CD4-positive, alpha-beta memory T cell (primary cell): ENCODE measurements around the gene ZNF652. TPM values are rescaled to one million over a fixed set of nuclear protein-coding genes. Genes with fewer than 3 reads are reported as not detected.

Experiments used
- CTCF ChIA-PET: fragments of 350-600 bp; sonication (Branson Sonifier 250); formaldehyde crosslinking; loops from one replicate; lab custom pipeline; 2021; ENCODE audit warnings: inconsistent platforms; ENCODE audit not compliant: partially characterized antibody; lab: Charles Lee
- POLR2A ChIA-PET: fragments of 350-600 bp; sonication (Branson Sonifier 250); formaldehyde crosslinking; loops from one replicate; lab custom pipeline; 2021; ENCODE audit not compliant: partially characterized antibody; lab: Charles Lee
- DNase-seq, 5 donors: peaks; one replicate each; pipeline versions ENCODE4 v3.0.0 to v3.0.0-alpha.2; 2020 to 2022; ENCODE audit warnings: mixed read lengths in 1 of 5
- H3K27ac ChIP-seq: one replicate; pipeline ENCODE4 v1.7.0; 2013; ENCODE audit warnings: low read depth, low read length
- H3K27me3 ChIP-seq: 2 replicates; pipeline ENCODE4 v1.7.0; 2013; ENCODE audit warnings: mild to moderate bottlenecking, low read length, moderate library complexity; ENCODE audit not compliant: insufficient read depth
- H3K36me3 ChIP-seq: 2 replicates; pipeline ENCODE4 v1.7.0; 2013; ENCODE audit warnings: mild to moderate bottlenecking, low read length, moderate library complexity; ENCODE audit not compliant: insufficient read depth
- H3K4me1 ChIP-seq: 2 replicates; pipeline ENCODE4 v1.7.0; 2013; ENCODE audit warnings: mild to moderate bottlenecking, low read length, moderate library complexity; ENCODE audit not compliant: insufficient read depth
- H3K4me3 ChIP-seq, 2 donors: one replicate each; pipeline ENCODE4 v1.7.0; 2013; ENCODE audit warnings: low read length in 2 of 2, mild to moderate bottlenecking in 1 of 2
- H3K9me3 ChIP-seq, 2 donors: one replicate each; pipeline ENCODE4 v1.7.0; 2013; ENCODE audit warnings: low read length in 2 of 2, control low read depth in 1 of 2; ENCODE audit not compliant: control insufficient read depth in 1 of 2
- H3K27ac Mint-ChIP-seq, 7 donors: one replicate each; pipeline ENCODE4 v1.8.0; 2020 to 2021; ENCODE audit warnings: mixed read lengths in 7 of 7, mild to moderate bottlenecking in 6 of 7, inconsistent platforms in 3 of 7, moderate library complexity in 3 of 7
- H3K27me3 Mint-ChIP-seq, 2 donors: one replicate each; pipeline ENCODE4 v1.8.0; 2020 to 2021; ENCODE audit warnings: mixed read lengths in 2 of 2
- H3K36me3 Mint-ChIP-seq, 2 donors: one replicate each; pipeline ENCODE4 v1.8.0; 2020 to 2021; ENCODE audit warnings: mixed read lengths in 2 of 2, inconsistent platforms in 1 of 2, mild to moderate bottlenecking in 1 of 2
- H3K4me1 Mint-ChIP-seq, 4 donors: one replicate each; pipeline ENCODE4 v1.8.0; 2020 to 2021; ENCODE audit warnings: mixed read lengths in 4 of 4, mild to moderate bottlenecking in 1 of 4
- H3K4me3 Mint-ChIP-seq, 8 donors: one replicate each; pipeline ENCODE4 v1.8.0; 2020 to 2021; ENCODE audit warnings: mixed read lengths in 8 of 8, mild to moderate bottlenecking in 7 of 8, moderate library complexity in 6 of 8, inconsistent platforms in 3 of 8
- H3K9me3 Mint-ChIP-seq, 8 donors: one replicate each; pipeline ENCODE4 v1.8.0; 2020 to 2021; ENCODE audit warnings: mixed read lengths in 8 of 8, mild to moderate bottlenecking in 5 of 8, inconsistent platforms in 3 of 8, moderate library complexity in 1 of 8
- intact Hi-C: fragments of 100-400 bp; cut with micrococcal nuclease; formaldehyde crosslinking; loops from one replicate; pipeline ENCODE4 v1.15.1; 2023
- polyA plus RNA-seq, 2 donors: library from polyadenylated mRNA; unstranded; fragments of 300-500 nt; fragmentation: Illumina TruSeq; gene quantifications; one replicate each; pipeline ENCODE4 v1.2.3, GENCODE V29; 2021
- total RNA-seq, 2 experiments: library from RNA; stranded (reverse); gene quantifications; one replicate each; pipeline ENCODE4 v1.2.3, GENCODE V29; 2021

Gene ZNF652
- total and polyA plus RNA-seq, 4 experiments from 2014 or later = 13.1 to 68.6 (median 46.3) TPM

DNA sequence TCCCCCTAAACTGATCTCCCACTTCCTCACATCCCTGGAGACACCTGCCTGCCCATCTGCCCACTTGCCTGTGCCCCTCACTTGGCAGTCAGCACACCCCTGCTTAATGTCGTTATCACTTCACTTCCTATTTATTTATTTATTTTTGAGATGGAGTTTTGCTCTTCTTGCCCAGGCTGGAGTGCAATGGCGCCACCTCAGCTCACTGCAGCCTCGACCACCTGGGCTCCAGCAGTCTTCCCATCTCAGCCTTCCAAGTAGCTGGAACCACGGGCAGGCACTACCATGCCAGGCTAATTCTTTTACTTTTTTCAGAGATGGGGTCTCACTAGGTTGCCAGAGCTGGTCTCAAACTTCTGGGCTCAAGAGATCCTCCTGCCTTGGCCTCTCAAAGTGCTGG lies 108.0 kb downstream of the ZNF652 start:
- DNase-seq = no peak
- Histone ChIP-seq H3K36me3 (no peaks in the 10 kb centered on the region), H3K4me1 (no peaks in the 10 kb centered on the region), H3K9me3 (no peaks in the 10 kb centered on the region), H3K4me3 (no peak overlapping the region), H3K27me3 (no peaks in the 10 kb centered on the region), H3K27ac (no peak overlapping the region)
- POLR2A ChIA-PET = interaction anchor here (0.6 kb wide), 1 partner anchor 101 kb away, joined by 3 read pairs; no protein-coding TSS in a partner anchor
- no peaks in the 10 kb centered on the region for H3K36me3 Mint-ChIP-seq
- intact Hi-C loops = no loop called here
- CTCF ChIA-PET = interaction anchor here (1.1 kb wide), 1 partner anchor 9 kb away, joined by 3 read pairs; no protein-coding TSS in a partner anchor
- H3K27me3 Mint-ChIP-seq = peaks cover 0 to 2% of the 10 kb centered on the region in 2 donors
- H3K27ac Mint-ChIP-seq = peak overlapping the region in 2 of 7 donors; percentile 55 to 62
- no peaks in the 10 kb centered on the region for H3K4me1 Mint-ChIP-seq
- no peak overlapping the region for H3K4me3 Mint-ChIP-seq
- no peaks in the 10 kb centered on the region for H3K9me3 Mint-ChIP-seq

GRCh38 chr17:49252148-49252695 lies 109.8 kb downstream of the ZNF652 start:
- no peaks in the 10 kb centered on the region for H3K9me3 Mint-ChIP-seq
- intact Hi-C loops = no loop called here
- Histone ChIP-seq H3K27me3 (no peaks in the 10 kb centered on the region), H3K4me3 (no peak overlapping the region), H3K9me3 (no peaks in the 10 kb centered on the region), H3K36me3 (no peaks in the 10 kb centered on the region), H3K27ac (no peak overlapping the region), H3K4me1 (no peaks in the 10 kb centered on the region)
- peaks cover 2% of the 10 kb centered on the region in 2 donors for H3K27me3 Mint-ChIP-seq
- H3K4me1 Mint-ChIP-seq = no peaks in the 10 kb centered on the region
- H3K36me3 Mint-ChIP-seq = no peaks in the 10 kb centered on the region
- no peak overlapping the region for H3K27ac Mint-ChIP-seq
- POLR2A ChIA-PET = no interaction called here
- no peak overlapping the region for H3K4me3 Mint-ChIP-seq
- no peak for DNase-seq
- CTCF ChIA-PET = no interaction called here

GRCh38 chr17:49249890-49250522 lies 112.0 kb downstream of the ZNF652 start:
- Mint-ChIP-seq H3K27ac (no peak overlapping the region), H3K4me3 (no peak overlapping the region), H3K36me3 (no peaks in the 10 kb centered on the region), H3K9me3 (no peaks in the 10 kb centered on the region), H3K4me1 (no peaks in the 10 kb centered on the region), H3K27me3 (peaks cover 4% of the 10 kb centered on the region in 2 donors)
- no peaks in the 10 kb centered on the region for H3K27me3 ChIP-seq
- ChIA-PET CTCF (no interaction called here), POLR2A (interaction anchor here (0.6 kb wide), 1 partner anchor 54 kb away, joined by 4 read pairs; no protein-coding TSS in a partner anchor)
- H3K4me1 ChIP-seq = no peaks in the 10 kb centered on the region
- no peak for DNase-seq
- intact Hi-C loops = no loop called here
- H3K9me3 ChIP-seq = no peaks in the 10 kb centered on the region
- H3K27ac ChIP-seq = no peak overlapping the region
- no peak overlapping the region for H3K4me3 ChIP-seq
- H3K36me3 ChIP-seq = no peaks in the 10 kb centered on the region

DNA sequence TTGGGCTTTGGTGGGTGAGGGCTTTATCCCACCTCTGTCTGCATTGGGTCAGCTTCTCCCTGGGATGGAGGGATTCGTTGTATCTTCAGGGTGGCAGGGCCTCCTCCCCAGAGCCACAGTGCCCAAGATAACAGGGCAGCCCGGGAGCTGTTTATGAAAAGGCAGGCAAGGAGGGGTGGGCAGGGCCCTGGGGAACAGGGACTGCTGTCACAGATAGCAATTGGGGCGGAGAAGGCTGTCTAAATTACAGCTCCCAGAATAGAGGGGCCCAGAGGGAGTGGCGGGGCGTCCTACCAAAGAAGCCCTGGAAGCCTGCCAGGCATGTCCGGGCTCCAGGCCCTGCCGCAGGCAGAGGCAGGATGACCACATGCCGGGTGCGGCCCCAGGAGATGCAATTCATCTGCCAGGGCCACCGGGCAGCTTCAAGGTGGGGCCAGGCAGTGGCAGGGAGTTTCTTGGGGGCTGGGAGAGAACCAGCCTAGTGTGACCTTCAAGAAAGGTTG lies 112.7 kb downstream of the ZNF652 start:
- POLR2A ChIA-PET = no interaction called here
- Histone ChIP-seq H3K27ac (no peak overlapping the region), H3K4me1 (no peaks in the 10 kb centered on the region), H3K9me3 (no peaks in the 10 kb centered on the region), H3K4me3 (no peak overlapping the region), H3K36me3 (no peaks in the 10 kb centered on the region), H3K27me3 (no peaks in the 10 kb centered on the region)
- H3K36me3 Mint-ChIP-seq = no peaks in the 10 kb centered on the region
- no peak for DNase-seq
- H3K27ac Mint-ChIP-seq = no peak overlapping the region
- no peak overlapping the region for H3K4me3 Mint-ChIP-seq
- H3K27me3 Mint-ChIP-seq = peaks cover 4 to 7% of the 10 kb centered on the region in 2 donors
- no peaks in the 10 kb centered on the region for H3K4me1 Mint-ChIP-seq
- CTCF ChIA-PET = no interaction called here
- H3K9me3 Mint-ChIP-seq = no peaks in the 10 kb centered on the region
- intact Hi-C loops = no loop called here

GRCh38 chr17:49247944-49248343 lies 114.1 kb downstream of the ZNF652 start:
- DNase-seq = no peak
- H3K4me1 Mint-ChIP-seq = no peaks in the 10 kb centered on the region

DNA sequence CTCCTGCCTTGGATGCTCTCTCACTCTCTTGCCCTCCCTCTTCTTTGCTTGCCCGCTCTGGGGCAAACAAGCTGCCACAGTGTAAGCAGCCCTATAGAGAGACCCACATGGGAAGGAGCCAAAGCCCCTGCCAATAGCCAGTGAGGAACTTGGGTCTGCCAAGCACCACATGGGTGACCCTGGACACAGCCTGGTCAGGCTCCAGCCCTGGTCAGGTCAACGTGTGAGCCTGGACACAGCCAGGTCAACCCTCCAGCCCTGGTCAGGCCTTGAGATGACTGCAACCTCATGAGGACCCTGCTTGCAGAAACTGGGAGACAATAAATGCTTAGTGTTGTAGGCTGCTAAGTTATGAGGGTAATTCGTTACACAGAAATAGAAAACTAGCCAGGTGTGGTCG lies 117.2 kb downstream of the ZNF652 start:
- H3K4me1 ChIP-seq = no peaks in the 10 kb centered on the region
- no peak for DNase-seq
- no peak overlapping the region for H3K4me3 ChIP-seq
- H3K27ac ChIP-seq = no peak overlapping the region
- intact Hi-C loops = no loop called here
- H3K4me3 Mint-ChIP-seq = no peak overlapping the region
- no peaks in the 10 kb centered on the region for H3K36me3 ChIP-seq
- ChIA-PET CTCF (no interaction called here), POLR2A (no interaction called here)
- H3K9me3 Mint-ChIP-seq = no peaks in the 10 kb centered on the region
- no peak overlapping the region for H3K27ac Mint-ChIP-seq
- peaks cover 4 to 7% of the 10 kb centered on the region in 2 donors for H3K27me3 Mint-ChIP-seq
- no peaks in the 10 kb centered on the region for H3K36me3 Mint-ChIP-seq
- no peaks in the 10 kb centered on the region for H3K27me3 ChIP-seq
- no peaks in the 10 kb centered on the region for H3K4me1 Mint-ChIP-seq
- H3K9me3 ChIP-seq = no peaks in the 10 kb centered on the region

More at GRCh38 chr17:49247944-49248343, 114.1 kb downstream of the ZNF652 start:
- Mint-ChIP-seq H3K27me3 (peaks cover 4 to 7% of the 10 kb centered on the region in 2 donors), H3K27ac (peak overlapping the region in 1 of 7 donors; percentile 71), H3K36me3 (no peaks in the 10 kb centered on the region), H3K9me3 (no peaks in the 10 kb centered on the region), H3K4me3 (no peak overlapping the region)
- intact Hi-C loops = no loop called here
- no peak overlapping the region for H3K4me3 ChIP-seq
- H3K36me3 ChIP-seq = no peaks in the 10 kb centered on the region
- no peaks in the 10 kb centered on the region for H3K27me3 ChIP-seq
- no peaks in the 10 kb centered on the region for H3K9me3 ChIP-seq
- H3K27ac ChIP-seq = no peak overlapping the region
- ChIA-PET CTCF (no interaction called here), POLR2A (interaction anchor here (0.6 kb wide), 1 partner anchor 67 kb away, joined by 4 read pairs; no protein-coding TSS in a partner anchor)
- H3K4me1 ChIP-seq = no peaks in the 10 kb centered on the region
